ENCODE measurements around the gene AOPEP.

AOPEP gene

GRCh38 chr9:95095641-95096355, 369.3 kb downstream of the AOPEP start:
- Histone ChIP-seq H3K27ac (peak overlapping the region in 6 of 21 experiments; percentile 2 to 76 (median 20)), H3K4me3 (no peak overlapping the region)

GRCh38 chr9:95096381-95096780, 369.9 kb downstream of the AOPEP start:
- H3K4me3 ChIP-seq = no peak overlapping the region
- H3K27ac ChIP-seq = peak overlapping the region in 2 of 21 experiments; percentile 7 to 25

GRCh38 chr9:95096807-95097206, 370.3 kb downstream of the AOPEP start:
- H3K27ac ChIP-seq = peak overlapping the region in 1 of 21 experiments; percentile 7
- no peak overlapping the region for H3K4me3 ChIP-seq

- Histone ChIP-seq H3K27ac (no peak overlapping the region), H3K4me3 (no peak overlapping the region)
Observed at GRCh38 chr9:95097279-95097678, 370.8 kb downstream of the AOPEP start.

GRCh38 chr9:95098391-95098921, 372.0 kb downstream of the AOPEP start:
- peak overlapping the region in 7 of 21 experiments; percentile 4 to 61 (median 23) for H3K27ac ChIP-seq

GRCh38 chr9:95099321-95100070, 373.0 kb downstream of the AOPEP start:
- Histone ChIP-seq H3K4me3 (no peak overlapping the region), H3K27ac (peak overlapping the region in 15 of 21 experiments; percentile 2 to 85 (median 58))

More at GRCh38 chr9:95098391-95098921, 372.0 kb downstream of the AOPEP start:
- H3K4me3 ChIP-seq = no peak overlapping the region

- Histone ChIP-seq H3K27ac (peak overlapping the region in 14 of 21 experiments; percentile 24 to 85 (median 64)), H3K4me3 (no peak overlapping the region)
Observed at GRCh38 chr9:95100071-95100627, 373.6 kb downstream of the AOPEP start.

GRCh38 chr9:95101326-95101725, 374.8 kb downstream of the AOPEP start:
- Histone ChIP-seq H3K4me3 (no peak overlapping the region), H3K27ac (peak overlapping the region in 20 of 21 experiments; percentile 35 to 85 (median 64))

GRCh38 chr9:95102001-95102433, 375.5 kb downstream of the AOPEP start:
- peak overlapping the region in 17 of 21 experiments; percentile 13 to 85 (median 63) for H3K27ac ChIP-seq

GRCh38 chr9:95102572-95102971, 376.1 kb downstream of the AOPEP start:
- peak overlapping the region in 18 of 21 experiments; percentile 4 to 81 (median 52) for H3K27ac ChIP-seq
- H3K4me3 ChIP-seq = no peak overlapping the region

More at GRCh38 chr9:95102001-95102433, 375.5 kb downstream of the AOPEP start:
- H3K4me3 ChIP-seq = no peak overlapping the region

GRCh38 chr9:95103281-95103771, 376.8 kb downstream of the AOPEP start:
- peak overlapping the region in 13 of 21 experiments; percentile 26 to 78 (median 59) for H3K27ac ChIP-seq
- no peak overlapping the region for H3K4me3 ChIP-seq

GRCh38 chr9:95103871-95104580, 377.5 kb downstream of the AOPEP start:
- no peak overlapping the region for H3K4me3 ChIP-seq
- H3K27ac ChIP-seq = peak overlapping the region in 14 of 21 experiments; percentile 3 to 78 (median 39)

- no peak overlapping the region for H3K4me3 ChIP-seq
- H3K27ac ChIP-seq = peak overlapping the region in 14 of 21 experiments; percentile 3 to 78 (median 42)
Observed at GRCh38 chr9:95104581-95104960, 378.1 kb downstream of the AOPEP start.

GRCh38 chr9:95104980-95105379, 378.5 kb downstream of the AOPEP start:
- Histone ChIP-seq H3K27ac (peak overlapping the region in 19 of 21 experiments; percentile 4 to 78 (median 49)), H3K4me3 (no peak overlapping the region)

GRCh38 chr9:95105519-95106287, 379.2 kb downstream of the AOPEP start:
- Histone ChIP-seq H3K27ac (peak overlapping the region in 17 of 21 experiments; percentile 4 to 78 (median 51)), H3K4me3 (no peak overlapping the region)

- Histone ChIP-seq H3K4me3 (no peak overlapping the region), H3K27ac (peak overlapping the region in 14 of 21 experiments; percentile 16 to 78 (median 38))
Observed at GRCh38 chr9:95107001-95107749, 380.7 kb downstream of the AOPEP start.

GRCh38 chr9:95107976-95108375, 381.5 kb downstream of the AOPEP start:
- H3K4me3 ChIP-seq = no peak overlapping the region
- H3K27ac ChIP-seq = peak overlapping the region in 6 of 21 experiments; percentile 3 to 53 (median 38)

GRCh38 chr9:95108777-95109176, 382.3 kb downstream of the AOPEP start:
- no peak overlapping the region for H3K4me3 ChIP-seq
- peak overlapping the region in 4 of 21 experiments; percentile 3 to 41 (median 29) for H3K27ac ChIP-seq
